ENCODE results near the gene PRSS53.

Gene PRSS53

GRCh38 chr16:31080035-31080629 lies 8.6 kb downstream of the PRSS53 start:
- H3K4me2 ChIP-seq (ENCODE audit: insufficient read depth, low read length) = no peak overlapping the region
- ATAC-seq (ENCODE audit: insufficient read depth, low read depth) = no peak
- H3K27ac ChIP-seq (ENCODE audit: low read length) = no peak overlapping the region
- H3K9ac ChIP-seq (ENCODE audit: low read depth, low read length) = no peak overlapping the region
- H3K27me3 ChIP-seq (ENCODE audit: insufficient read depth, low read length, poor library complexity) = no peaks in the 10 kb centered on the region
- H4K20me1 ChIP-seq (ENCODE audit: insufficient read depth, low read length) = peaks cover 77% of the 10 kb centered on the region
- H2AFZ ChIP-seq (ENCODE audit: low read depth, low read length) = no peak overlapping the region
- peaks cover 71% of the 10 kb centered on the region for H3K79me2 ChIP-seq (ENCODE audit: insufficient read depth, low read length)
- DNase-seq = no peak
- H3K4me1 ChIP-seq (ENCODE audit: insufficient read depth, low read length) = peaks cover 22% of the 10 kb centered on the region
- TF ChIP-seq EZH2 (IDR thresholded peaks at IDR 0.05; ENCODE audit: borderline replicate concordance, low read depth, low read length, severe bottlenecking) = no peak
- TF ChIP-seq, protein P1, sequence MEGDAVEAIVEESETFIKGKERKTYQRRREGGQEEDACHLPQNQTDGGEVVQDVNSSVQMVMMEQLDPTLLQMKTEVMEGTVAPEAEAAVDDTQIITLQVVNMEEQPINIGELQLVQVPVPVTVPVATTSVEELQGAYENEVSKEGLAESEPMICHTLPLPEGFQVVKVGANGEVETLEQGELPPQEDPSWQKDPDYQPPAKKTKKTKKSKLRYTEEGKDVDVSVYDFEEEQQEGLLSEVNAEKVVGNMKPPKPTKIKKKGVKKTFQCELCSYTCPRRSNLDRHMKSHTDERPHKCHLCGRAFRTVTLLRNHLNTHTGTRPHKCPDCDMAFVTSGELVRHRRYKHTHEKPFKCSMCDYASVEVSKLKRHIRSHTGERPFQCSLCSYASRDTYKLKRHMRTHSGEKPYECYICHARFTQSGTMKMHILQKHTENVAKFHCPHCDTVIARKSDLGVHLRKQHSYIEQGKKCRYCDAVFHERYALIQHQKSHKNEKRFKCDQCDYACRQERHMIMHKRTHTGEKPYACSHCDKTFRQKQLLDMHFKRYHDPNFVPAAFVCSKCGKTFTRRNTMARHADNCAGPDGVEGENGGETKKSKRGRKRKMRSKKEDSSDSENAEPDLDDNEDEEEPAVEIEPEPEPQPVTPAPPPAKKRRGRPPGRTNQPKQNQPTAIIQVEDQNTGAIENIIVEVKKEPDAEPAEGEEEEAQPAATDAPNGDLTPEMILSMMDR (IDR thresholded peaks at IDR 0.05; ENCODE audit: borderline replicate concordance, extremely low read depth, low read length, poor library complexity, severe bottlenecking) = no peak
- H3K36me3 ChIP-seq (ENCODE audit: insufficient read depth, low read length) = peaks cover 94% of the 10 kb centered on the region
- no peaks in the 10 kb centered on the region for H3K9me3 ChIP-seq (ENCODE audit: insufficient read depth, low read length, severe bottlenecking)
- no peak overlapping the region for H3K4me3 ChIP-seq (ENCODE audit: low read depth in 1 of 2, low read length in 2 of 2)

DNA sequence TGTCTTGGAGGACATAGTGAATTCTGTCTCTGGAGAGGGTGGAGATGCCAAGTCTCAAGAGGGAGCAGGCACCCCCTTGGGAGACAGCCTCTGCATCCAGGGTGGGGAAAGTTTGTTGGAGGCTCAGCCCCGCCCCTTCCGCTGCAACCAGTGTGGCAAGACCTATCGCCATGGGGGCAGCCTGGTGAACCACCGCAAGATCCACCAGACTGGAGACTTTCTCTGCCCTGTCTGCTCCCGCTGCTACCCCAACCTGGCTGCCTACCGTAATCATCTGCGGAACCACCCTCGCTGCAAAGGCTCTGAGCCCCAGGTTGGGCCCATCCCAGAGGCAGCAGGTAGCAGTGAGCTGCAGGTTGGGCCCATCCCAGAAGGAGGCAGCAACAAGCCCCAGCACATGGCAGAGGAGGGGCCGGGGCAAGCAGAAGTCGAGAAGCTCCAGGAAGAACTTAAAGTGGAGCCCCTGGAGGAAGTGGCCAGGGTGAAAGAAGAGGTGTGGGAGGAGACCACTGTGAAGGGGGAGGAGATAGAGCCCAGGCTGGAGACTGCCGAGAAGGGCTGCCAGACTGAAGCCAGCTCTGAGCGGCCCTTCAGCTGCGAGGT lies 9.3 kb downstream of the PRSS53 start:
- no peak overlapping the region for H3K9ac ChIP-seq (ENCODE audit: low read depth, low read length)
- H3K79me2 ChIP-seq (ENCODE audit: insufficient read depth, low read length) = peaks cover 78% of the 10 kb centered on the region
- no peaks in the 10 kb centered on the region for H3K27me3 ChIP-seq (ENCODE audit: insufficient read depth, low read length, poor library complexity)
- TF ChIP-seq, protein P1 (IDR thresholded peaks at IDR 0.05; ENCODE audit: borderline replicate concordance, extremely low read depth, low read length, poor library complexity, severe bottlenecking) = no peak
- TF ChIP-seq EZH2 (IDR thresholded peaks at IDR 0.05; ENCODE audit: borderline replicate concordance, low read depth, low read length, severe bottlenecking) = no peak
- ATAC-seq (ENCODE audit: insufficient read depth, low read depth) (no peak), DNase-seq (no peak)
- H3K4me2 ChIP-seq (ENCODE audit: insufficient read depth, low read length) = no peak overlapping the region
- H3K4me3 ChIP-seq (ENCODE audit: low read depth in 1 of 2, low read length in 2 of 2) = no peak overlapping the region
- peaks cover 72% of the 10 kb centered on the region for H4K20me1 ChIP-seq (ENCODE audit: insufficient read depth, low read length)
- no peak overlapping the region for H2AFZ ChIP-seq (ENCODE audit: low read depth, low read length)
- peaks cover 26% of the 10 kb centered on the region for H3K4me1 ChIP-seq (ENCODE audit: insufficient read depth, low read length)
- H3K36me3 ChIP-seq (ENCODE audit: insufficient read depth, low read length) = peaks cover 87% of the 10 kb centered on the region
- H3K9me3 ChIP-seq (ENCODE audit: insufficient read depth, low read length, severe bottlenecking) = no peaks in the 10 kb centered on the region
- no peak overlapping the region for H3K27ac ChIP-seq (ENCODE audit: low read length)

GRCh38 chr16:31078597-31079341 lies 10.0 kb downstream of the PRSS53 start:
- H3K27me3 ChIP-seq (ENCODE audit: insufficient read depth, low read length, poor library complexity) = no peaks in the 10 kb centered on the region
- no peak overlapping the region for H3K9ac ChIP-seq (ENCODE audit: low read depth, low read length)
- H3K4me1 ChIP-seq (ENCODE audit: insufficient read depth, low read length) = peaks cover 26% of the 10 kb centered on the region
- H4K20me1 ChIP-seq (ENCODE audit: insufficient read depth, low read length) = peaks cover 72% of the 10 kb centered on the region
- no peaks in the 10 kb centered on the region for H3K9me3 ChIP-seq (ENCODE audit: insufficient read depth, low read length, severe bottlenecking)
- no peak overlapping the region for H3K27ac ChIP-seq (ENCODE audit: low read length)
- H3K4me2 ChIP-seq (ENCODE audit: insufficient read depth, low read length) = no peak overlapping the region
- H2AFZ ChIP-seq (ENCODE audit: low read depth, low read length) = no peak overlapping the region
- no peak for ATAC-seq (ENCODE audit: insufficient read depth, low read depth)
- DNase-seq = no peak
- peaks cover 80% of the 10 kb centered on the region for H3K36me3 ChIP-seq (ENCODE audit: insufficient read depth, low read length)
- peaks cover 80% of the 10 kb centered on the region for H3K79me2 ChIP-seq (ENCODE audit: insufficient read depth, low read length)
- no peak for TF ChIP-seq EZH2 (IDR thresholded peaks at IDR 0.05; ENCODE audit: borderline replicate concordance, low read depth, low read length, severe bottlenecking)
- no peak overlapping the region for H3K4me3 ChIP-seq (ENCODE audit: low read depth in 1 of 2, low read length in 2 of 2)
